ENCODE measurements around the gene MAP2K4.

MAP2K4 gene

GRCh38 chr17:12107905-12108304, 87.2 kb downstream of the MAP2K4 start:
- no peak for DNase-seq (ENCODE audit: low spot score)
- no peak for TF ChIP-seq CTCF (IDR thresholded peaks at IDR 0.05; ENCODE audit: extremely low read depth, insufficient read depth, missing control alignments)
- in situ Hi-C loops (cut with MboI; ENCODE audit: low pct_unique_long_range_greater_than_20kb, low sequenced_read_pairs, unreplicated experiment): no loop called here

- TF ChIP-seq CTCF (IDR thresholded peaks at IDR 0.05; ENCODE audit: extremely low read depth, insufficient read depth, missing control alignments): no peak
- in situ Hi-C loops (cut with MboI; ENCODE audit: low pct_unique_long_range_greater_than_20kb, low sequenced_read_pairs, unreplicated experiment): no loop called here
- no peak for DNase-seq (ENCODE audit: low spot score)
These were observed 90.2 kb downstream of the MAP2K4 start for GRCh38 chr17:12110906-12111305.

GRCh38 chr17:12113156-12113555, 92.5 kb downstream of the MAP2K4 start:
- in situ Hi-C loops (cut with MboI; ENCODE audit: low pct_unique_long_range_greater_than_20kb, low sequenced_read_pairs, unreplicated experiment): no loop called here
- no peak for TF ChIP-seq CTCF (IDR thresholded peaks at IDR 0.05; ENCODE audit: extremely low read depth, insufficient read depth, missing control alignments)
- DNase-seq (ENCODE audit: low spot score): no peak

GRCh38 chr17:12114686-12115418, 94.2 kb downstream of the MAP2K4 start:
- DNase-seq (ENCODE audit: low spot score): no peak
- no peak for TF ChIP-seq CTCF (IDR thresholded peaks at IDR 0.05; ENCODE audit: extremely low read depth, insufficient read depth, missing control alignments)
- in situ Hi-C loops (cut with MboI; ENCODE audit: low pct_unique_long_range_greater_than_20kb, low sequenced_read_pairs, unreplicated experiment): no loop called here

GRCh38 chr17:12116143-12116542, 95.5 kb downstream of the MAP2K4 start:
- DNase-seq (ENCODE audit: low spot score): no peak
- in situ Hi-C loops (cut with MboI; ENCODE audit: low pct_unique_long_range_greater_than_20kb, low sequenced_read_pairs, unreplicated experiment): no loop called here
- TF ChIP-seq CTCF (IDR thresholded peaks at IDR 0.05; ENCODE audit: extremely low read depth, insufficient read depth, missing control alignments): no peak

GRCh38 chr17:12118617-12119016, 97.9 kb downstream of the MAP2K4 start:
- no peak for DNase-seq (ENCODE audit: low spot score)
- no peak for TF ChIP-seq CTCF (IDR thresholded peaks at IDR 0.05; ENCODE audit: extremely low read depth, insufficient read depth, missing control alignments)
- in situ Hi-C loops (cut with MboI; ENCODE audit: low pct_unique_long_range_greater_than_20kb, low sequenced_read_pairs, unreplicated experiment): no loop called here

All from GM13977 (cell line).